NCI-H774 (cell line): ENCODE measurements around the gene ATF7.
"Not testable (repeated sequence)": the region's sequence is repeated elsewhere in the genome, so short reads cannot be mapped to it uniquely, and the experiment has no call there.

Experiments
- DNase-seq: peaks from one replicate; lab custom pipeline; 2025; lab: John Stamatoyannopoulos, UW

Gene ATF7

DNA sequence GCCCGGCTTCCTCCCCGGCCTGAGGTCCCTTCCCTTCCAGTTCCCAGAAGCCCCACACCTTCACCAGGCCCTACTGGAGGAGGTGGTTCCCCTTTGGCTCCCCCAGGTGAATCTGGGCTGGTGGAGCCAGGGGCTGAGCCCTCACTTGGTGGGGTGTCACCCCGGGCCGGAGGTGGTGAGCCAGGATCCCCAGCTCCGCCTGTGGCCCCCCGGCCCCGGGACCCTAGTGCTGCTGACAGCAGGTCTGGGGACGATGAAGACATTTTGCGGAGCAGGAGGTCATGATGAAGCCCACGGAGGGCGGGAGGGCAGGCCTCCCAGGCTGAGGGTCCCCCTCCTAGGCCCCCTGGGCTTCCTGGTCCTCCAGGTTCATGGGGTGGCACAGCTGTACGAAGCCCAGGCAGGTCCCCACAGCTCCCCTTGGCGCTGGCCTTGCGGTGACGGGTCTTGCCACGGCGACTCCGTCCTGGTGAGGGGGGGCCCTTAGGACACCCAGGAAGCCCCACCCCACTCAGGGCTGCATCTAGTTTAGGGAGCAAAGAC is 143.5 kb downstream of the ATF7 start:
- no peak for DNase-seq

- DNase-seq = no peak
Measured at GRCh38 chr12:53481939-53482586, 144.1 kb downstream of the ATF7 start.

GRCh38 chr12:53481458-53481857 is 144.7 kb downstream of the ATF7 start:
- DNase-seq = not testable (repeated sequence)

DNA sequence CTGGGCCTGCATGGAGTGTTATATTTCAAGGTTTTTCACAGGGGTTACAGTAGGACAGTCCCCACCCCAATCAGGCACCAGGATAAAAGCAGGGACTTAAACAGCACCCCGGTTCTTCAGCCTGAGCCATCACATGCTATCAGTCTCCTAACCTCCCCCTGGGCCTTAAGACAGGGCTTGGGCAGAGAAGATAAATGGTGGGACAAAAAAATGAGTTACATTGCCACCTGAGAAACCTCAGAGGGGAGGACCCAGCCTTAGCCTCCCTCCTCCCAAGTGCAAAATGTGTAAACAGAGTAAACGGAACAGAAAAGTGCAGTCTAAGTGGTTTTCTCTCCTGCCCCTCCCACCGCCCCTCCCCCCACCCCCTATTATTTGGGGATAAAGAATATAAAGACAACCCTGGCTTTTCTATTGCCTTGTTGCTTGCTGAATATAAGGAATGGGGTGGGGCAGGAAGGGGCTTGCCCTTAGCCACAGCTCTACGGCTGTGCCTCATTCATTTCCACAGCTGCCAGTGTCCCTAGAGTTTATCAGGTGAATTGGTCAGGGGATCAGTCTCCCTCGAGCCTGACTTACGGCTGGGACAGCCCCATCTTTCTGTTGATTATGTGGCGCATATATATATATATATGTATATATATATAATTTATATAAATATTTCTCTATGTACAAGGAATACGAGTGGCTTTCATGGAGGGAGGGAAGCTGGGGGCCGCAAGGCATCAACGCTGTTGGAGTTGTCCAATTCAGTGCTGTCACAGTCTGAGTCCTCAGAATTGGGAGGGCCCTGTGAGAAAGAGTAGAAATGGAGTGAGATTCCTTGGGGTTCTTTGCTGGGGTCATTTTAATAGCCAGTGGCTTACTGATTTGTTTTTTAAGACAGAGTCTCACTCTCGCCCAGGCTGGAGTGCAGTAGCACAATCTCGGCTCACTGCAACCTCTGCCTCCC is 145.4 kb downstream of the ATF7 start:
- no peak for DNase-seq

DNA sequence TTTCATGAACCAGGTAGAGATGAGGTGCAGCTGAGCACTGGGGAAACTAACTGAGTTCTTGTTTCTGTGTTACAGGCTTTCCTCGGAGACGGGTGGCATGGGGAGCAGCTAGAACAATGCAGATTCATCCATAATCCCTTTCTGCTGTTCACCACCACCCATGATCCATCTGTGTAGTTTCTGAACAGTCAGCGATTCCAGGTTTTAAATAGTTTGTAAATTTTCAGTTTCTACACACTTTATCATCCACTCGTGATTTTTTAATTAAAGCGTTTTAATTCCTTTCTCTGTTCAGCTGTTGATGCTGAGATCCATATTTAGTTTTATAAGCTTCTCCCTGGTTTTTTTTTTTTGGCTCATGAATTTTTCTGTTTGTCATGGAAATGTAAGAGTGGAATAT is 146.9 kb downstream of the ATF7 start:
- DNase-seq = no peak

DNA sequence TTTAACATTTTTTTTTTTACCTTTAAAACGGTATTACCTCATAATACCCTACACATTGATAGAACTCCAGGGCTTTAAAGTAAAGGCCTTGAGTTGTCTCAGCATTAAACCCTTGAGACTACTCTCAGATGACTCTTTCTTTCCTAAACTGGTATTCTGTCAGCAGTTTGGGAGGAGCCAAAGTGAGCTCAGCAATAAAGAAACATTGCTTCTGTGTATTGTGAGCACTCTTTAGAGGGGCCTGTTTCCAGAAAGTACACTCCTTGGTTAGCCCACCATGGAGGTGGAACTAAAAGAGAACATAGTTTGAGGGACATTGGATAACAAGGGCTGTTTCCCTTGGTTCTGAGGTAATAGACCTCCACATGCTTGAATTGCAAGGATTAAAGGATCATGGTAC is 147.3 kb downstream of the ATF7 start:
- DNase-seq = no peak

DNA sequence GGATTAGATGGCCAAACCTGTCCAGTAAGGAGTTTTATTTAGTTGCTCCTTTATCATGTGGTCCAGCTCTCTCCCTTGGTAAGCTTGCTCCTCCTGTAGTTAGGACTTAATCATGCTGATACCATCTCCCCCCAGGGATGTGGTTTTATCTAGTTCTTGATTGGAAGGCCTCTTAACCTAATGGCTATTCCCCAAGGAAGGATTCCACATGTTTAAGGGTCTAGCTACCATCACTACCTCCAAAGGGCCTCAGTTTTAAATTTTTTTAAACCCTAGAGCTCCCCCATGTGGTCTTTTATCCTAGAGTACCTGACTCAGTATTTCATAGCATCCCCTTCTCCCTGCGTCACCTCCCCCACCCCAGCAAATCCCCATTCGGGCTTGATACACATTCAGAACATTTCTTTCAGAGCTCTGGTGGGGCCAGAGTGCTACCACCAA is 149.4 kb downstream of the ATF7 start:
- no peak for DNase-seq

DNA sequence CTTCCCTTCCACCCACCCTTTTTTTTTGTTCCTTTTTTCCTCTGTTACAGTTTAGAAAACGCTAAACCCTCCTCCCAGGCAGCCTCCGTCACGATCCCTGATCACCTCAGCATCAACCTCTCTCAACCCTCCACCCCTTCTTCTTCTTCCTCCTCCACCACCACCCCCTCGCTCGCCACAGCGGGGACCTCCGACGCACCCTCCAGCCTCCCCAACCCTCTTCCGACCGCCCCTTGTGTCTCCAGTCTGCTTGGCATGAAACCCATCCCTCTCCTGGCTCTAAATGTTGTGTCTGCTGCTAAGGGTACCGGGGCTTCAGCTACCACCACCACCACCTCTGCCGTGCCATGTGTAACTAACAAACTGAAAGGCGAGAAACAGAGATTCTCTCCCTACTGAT is 151.4 kb downstream of the ATF7 start:
- DNase-seq = no peak

DNA sequence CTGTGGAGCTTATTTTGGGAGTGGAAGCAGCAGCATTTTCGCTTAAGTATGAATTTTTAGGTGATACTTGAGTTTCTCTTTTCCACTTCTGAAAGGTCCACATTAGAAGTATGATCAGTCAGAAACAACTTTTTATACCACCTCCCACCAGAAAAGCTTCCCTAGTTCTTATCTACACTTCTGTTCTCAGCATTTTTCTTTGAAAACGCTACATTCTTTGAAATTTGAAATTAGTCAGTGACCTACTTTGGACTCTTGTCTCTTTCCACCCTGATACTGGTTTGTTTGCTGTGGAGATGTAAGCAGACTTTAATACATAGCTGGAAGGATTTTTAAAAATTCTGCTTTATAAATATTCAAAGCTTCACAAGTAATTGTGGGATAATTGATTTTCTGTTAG is 152.1 kb downstream of the ATF7 start:
- DNase-seq = no peak

GRCh38 chr12:53472056-53472582 is 154.1 kb downstream of the ATF7 start:
- no peak for DNase-seq

- no peak for DNase-seq
Measured at GRCh38 chr12:53468282-53468681, 157.9 kb downstream of the ATF7 start.

GRCh38 chr12:53467880-53468279 is 158.3 kb downstream of the ATF7 start:
- DNase-seq = no peak

DNA sequence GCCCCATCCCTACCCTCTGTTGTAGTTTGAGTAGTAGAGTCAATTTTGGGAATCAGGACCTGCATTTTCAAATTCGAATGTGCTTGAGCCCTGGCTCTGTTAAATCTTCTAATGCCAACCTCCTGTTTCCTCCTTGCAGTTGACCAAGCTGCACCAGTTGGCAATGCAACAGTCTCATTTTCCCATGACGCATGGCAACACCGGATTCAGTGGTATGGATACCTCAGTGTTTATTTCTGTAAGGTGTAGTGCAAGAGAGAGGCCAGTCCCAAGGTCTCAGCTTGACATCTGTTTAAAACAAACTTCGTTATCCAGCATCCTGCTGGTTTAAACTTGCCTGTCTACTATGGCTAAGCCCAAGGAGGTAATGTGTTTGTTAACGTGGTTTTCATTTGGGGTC is 159.1 kb downstream of the ATF7 start:
- no peak for DNase-seq

DNA sequence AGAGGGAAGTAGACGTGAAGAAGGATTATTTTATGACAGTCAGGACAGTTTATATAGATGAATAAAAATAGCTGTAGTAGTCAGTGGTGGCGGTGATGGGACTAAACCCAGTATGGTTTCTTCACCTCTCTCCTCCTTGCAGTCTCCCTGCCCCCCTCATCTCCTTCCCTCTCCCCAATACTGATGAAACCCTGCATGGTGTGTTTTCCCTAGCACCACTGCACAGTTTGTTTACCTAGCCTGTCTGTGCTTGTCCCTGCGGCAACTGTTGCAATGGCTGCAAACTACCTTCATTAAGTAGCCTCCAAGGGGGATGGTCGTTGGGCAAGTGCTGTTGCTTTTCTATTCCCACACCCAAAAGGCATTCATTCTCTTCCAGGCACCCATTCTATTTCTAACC is 159.5 kb downstream of the ATF7 start:
- DNase-seq = no peak

- no peak for DNase-seq
Measured at GRCh38 chr12:53465679-53466078, 160.5 kb downstream of the ATF7 start.

DNA sequence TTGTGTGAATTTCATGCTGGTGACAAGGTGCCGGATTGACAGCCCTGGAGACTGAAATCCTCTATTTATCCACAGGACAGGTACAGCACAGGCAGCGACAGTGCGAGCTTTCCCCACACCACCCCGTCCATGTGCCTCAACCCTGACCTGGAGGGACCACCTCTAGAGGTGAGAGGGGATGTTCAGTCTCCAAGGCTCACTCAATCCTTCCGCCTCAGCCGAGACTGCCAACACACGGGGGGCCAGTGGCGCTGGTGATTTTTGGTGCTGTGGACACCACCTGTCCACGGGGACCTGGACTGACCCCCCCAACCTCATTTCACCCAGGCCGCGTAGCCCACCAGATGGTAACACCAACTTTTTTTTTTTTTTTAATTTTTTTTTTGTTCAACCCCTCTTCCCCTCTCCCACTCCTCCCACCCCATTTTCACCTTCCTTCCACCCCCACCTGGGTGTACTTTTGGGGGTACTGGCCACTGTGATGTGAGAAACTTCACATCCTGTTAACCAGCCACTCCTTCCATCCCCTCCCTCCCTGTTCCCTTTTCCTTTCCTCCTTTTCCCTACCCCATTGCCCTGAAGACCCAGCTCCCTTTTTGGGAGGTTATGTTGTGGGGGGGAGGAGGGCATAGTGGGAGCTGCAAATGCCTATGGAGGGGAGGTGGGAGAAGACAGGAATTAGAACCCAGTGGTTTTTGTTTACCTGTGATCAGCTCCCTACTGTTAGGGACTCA is 161.3 kb downstream of the ATF7 start:
- DNase-seq = no peak

DNA sequence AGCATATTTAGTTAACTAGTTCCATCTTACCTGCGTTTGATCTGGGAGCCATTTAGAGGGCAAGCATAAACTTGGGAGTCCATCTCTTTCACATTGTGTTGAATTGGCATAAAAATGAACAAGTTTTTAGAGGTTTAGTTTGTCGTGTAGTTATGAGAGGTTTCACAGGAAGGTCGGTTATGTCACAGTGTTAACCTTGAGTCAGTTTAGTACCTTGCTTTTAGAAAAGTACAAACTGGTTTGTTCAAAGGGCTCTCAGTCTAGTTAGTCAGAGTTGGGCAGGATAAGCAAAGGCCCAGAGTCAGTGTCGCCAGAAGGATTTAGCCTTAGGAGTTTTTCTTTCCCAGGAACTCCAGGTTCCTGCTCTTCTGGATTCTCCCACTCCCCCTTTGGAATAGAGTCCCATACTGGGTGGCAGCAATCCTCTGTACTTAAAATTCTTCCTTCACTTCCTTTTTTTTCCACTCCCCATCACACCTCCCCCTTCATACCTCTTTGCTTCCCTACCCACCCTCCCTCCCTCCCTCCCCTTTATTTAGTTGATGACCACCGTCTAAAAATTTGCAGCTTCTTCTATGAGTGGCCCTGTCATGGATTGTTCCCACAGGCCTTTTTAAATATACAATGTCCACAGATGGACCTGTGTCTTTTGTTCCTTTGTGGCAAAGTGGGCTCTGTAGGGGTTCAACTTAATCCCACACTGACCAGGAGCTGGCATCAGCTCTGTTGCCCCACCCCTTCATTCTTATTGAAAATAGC is 162.2 kb downstream of the ATF7 start:
- no peak for DNase-seq

DNA sequence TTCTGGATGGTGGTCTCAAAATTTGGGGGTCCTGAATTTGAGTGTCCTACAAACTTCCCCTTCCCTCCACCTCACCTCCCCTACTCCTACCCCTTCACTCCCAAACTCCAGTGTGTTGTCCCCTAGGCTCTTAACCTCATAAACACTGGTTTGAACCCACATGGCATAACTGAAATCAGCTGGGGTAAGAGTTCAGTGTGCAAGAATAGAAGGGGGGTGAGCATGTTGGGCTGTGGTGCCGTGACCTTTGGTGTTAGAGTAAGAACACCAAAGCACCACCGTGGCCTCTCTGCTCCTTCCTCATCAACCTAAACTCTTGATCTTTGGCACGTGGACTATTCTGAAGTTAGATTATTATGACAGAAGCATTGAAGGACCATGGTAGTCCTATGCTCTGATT is 163.2 kb downstream of the ATF7 start:
- no peak for DNase-seq

- DNase-seq = no peak
Measured at GRCh38 chr12:53461591-53461990, 164.6 kb downstream of the ATF7 start.

DNA sequence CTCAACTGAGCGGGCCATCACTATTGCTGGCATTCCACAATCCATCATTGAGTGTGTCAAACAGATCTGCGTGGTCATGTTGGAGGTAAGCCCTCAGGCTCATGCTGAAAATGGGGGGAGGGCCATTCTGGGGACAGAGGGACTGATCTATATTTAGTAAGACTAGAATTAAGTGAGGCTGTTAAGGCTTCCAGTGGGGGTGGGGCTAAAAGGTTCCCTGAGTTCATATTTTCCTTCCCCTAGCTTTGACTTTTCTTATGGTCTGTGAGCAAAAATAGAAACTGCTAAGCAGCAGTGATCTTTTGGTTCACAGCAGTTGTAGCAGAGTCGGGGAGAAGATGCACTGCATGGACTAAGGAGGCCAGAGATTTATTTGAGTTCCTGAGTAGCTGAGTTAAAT is 165.1 kb downstream of the ATF7 start:
- DNase-seq = no peak

DNA sequence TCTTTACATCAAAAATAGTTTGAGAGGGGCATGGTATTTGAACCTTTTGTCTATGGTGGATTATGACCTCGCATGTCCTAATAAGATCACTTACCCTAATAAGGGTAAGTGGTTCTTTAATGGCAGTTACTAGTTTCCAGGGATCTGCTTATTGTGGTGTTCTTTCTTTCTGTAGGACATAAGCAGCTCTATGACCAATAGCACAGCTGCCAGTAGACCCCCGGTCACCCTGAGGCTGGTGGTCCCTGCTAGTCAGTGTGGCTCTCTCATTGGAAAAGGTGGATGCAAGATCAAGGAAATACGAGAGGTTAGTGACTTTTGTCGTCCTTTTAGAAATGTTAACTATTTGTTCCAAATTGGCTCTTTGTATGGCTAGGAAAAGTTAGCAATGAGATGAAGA is 167.1 kb downstream of the ATF7 start:
- no peak for DNase-seq
